ENCODE measurements around the gene RNASE11.
A peak's percentile ranks its signal among the peaks of the same experiment; 100 is the strongest.

Gene RNASE11

GRCh38 chr14:20631023-20631879 is 43.5 kb upstream of the RNASE11 start:
- Histone ChIP-seq H3K4me2 (ENCODE audit: low read length) (peak overlapping the region; percentile 67), H3K4me1 (peaks cover 2% of the 10 kb centered on the region), H3K4me3 (ENCODE audit: low read depth, low read length) (peak overlapping the region; percentile 51), H3K36me3 (ENCODE audit: control insufficient read depth, insufficient read depth, low read length) (no peaks in the 10 kb centered on the region), H3K9ac (no peak overlapping the region), H3K9me3 (ENCODE audit: control insufficient read depth, low read length) (no peaks in the 10 kb centered on the region), H3K27me3 (ENCODE audit: control insufficient read depth, insufficient read depth, low read length) (no peaks in the 10 kb centered on the region), H3K79me2 (no peaks in the 10 kb centered on the region), H3K27ac (peak overlapping the region; percentile 21), H2AFZ (peak overlapping the region; percentile 64)
- TF ChIP-seq, protein P1, sequence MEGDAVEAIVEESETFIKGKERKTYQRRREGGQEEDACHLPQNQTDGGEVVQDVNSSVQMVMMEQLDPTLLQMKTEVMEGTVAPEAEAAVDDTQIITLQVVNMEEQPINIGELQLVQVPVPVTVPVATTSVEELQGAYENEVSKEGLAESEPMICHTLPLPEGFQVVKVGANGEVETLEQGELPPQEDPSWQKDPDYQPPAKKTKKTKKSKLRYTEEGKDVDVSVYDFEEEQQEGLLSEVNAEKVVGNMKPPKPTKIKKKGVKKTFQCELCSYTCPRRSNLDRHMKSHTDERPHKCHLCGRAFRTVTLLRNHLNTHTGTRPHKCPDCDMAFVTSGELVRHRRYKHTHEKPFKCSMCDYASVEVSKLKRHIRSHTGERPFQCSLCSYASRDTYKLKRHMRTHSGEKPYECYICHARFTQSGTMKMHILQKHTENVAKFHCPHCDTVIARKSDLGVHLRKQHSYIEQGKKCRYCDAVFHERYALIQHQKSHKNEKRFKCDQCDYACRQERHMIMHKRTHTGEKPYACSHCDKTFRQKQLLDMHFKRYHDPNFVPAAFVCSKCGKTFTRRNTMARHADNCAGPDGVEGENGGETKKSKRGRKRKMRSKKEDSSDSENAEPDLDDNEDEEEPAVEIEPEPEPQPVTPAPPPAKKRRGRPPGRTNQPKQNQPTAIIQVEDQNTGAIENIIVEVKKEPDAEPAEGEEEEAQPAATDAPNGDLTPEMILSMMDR (IDR thresholded peaks at IDR 0.05): no peak

GRCh38 chr14:20630340-20631022 is 42.7 kb upstream of the RNASE11 start:
- Histone ChIP-seq H3K4me3 (ENCODE audit: low read depth, low read length) (peak overlapping the region; percentile 51), H3K27me3 (ENCODE audit: control insufficient read depth, insufficient read depth, low read length) (no peaks in the 10 kb centered on the region), H3K9ac (no peak overlapping the region)

GRCh38 chr14:20628063-20628854 is 40.5 kb upstream of the RNASE11 start:
- Histone ChIP-seq H3K27me3 (ENCODE audit: control insufficient read depth, insufficient read depth, low read length) (no peaks in the 10 kb centered on the region), H3K27ac (no peak overlapping the region), H3K4me3 (ENCODE audit: low read depth, low read length) (no peak overlapping the region), H3K36me3 (ENCODE audit: control insufficient read depth, insufficient read depth, low read length) (no peaks in the 10 kb centered on the region), H2AFZ (no peak overlapping the region), H3K4me2 (ENCODE audit: low read length) (no peak overlapping the region), H3K9ac (no peak overlapping the region), H3K79me2 (no peaks in the 10 kb centered on the region), H3K4me1 (peaks cover 2% of the 10 kb centered on the region), H3K9me3 (ENCODE audit: control insufficient read depth, low read length) (no peaks in the 10 kb centered on the region)
- TF ChIP-seq, protein P1 (IDR thresholded peaks at IDR 0.05): no peak

More at GRCh38 chr14:20630340-20631022, 42.7 kb upstream of the RNASE11 start:
- H2AFZ ChIP-seq: peak overlapping the region; percentile 36
- no peaks in the 10 kb centered on the region for H3K9me3 ChIP-seq (ENCODE audit: control insufficient read depth, low read length)
- peaks cover 2% of the 10 kb centered on the region for H3K4me1 ChIP-seq
- no peaks in the 10 kb centered on the region for H3K79me2 ChIP-seq
- peak overlapping the region; percentile 21 for H3K27ac ChIP-seq
- H3K36me3 ChIP-seq (ENCODE audit: control insufficient read depth, insufficient read depth, low read length): no peaks in the 10 kb centered on the region
- TF ChIP-seq, protein P1 (IDR thresholded peaks at IDR 0.05): no peak
- H3K4me2 ChIP-seq (ENCODE audit: low read length): peak overlapping the region; percentile 67

DNA sequence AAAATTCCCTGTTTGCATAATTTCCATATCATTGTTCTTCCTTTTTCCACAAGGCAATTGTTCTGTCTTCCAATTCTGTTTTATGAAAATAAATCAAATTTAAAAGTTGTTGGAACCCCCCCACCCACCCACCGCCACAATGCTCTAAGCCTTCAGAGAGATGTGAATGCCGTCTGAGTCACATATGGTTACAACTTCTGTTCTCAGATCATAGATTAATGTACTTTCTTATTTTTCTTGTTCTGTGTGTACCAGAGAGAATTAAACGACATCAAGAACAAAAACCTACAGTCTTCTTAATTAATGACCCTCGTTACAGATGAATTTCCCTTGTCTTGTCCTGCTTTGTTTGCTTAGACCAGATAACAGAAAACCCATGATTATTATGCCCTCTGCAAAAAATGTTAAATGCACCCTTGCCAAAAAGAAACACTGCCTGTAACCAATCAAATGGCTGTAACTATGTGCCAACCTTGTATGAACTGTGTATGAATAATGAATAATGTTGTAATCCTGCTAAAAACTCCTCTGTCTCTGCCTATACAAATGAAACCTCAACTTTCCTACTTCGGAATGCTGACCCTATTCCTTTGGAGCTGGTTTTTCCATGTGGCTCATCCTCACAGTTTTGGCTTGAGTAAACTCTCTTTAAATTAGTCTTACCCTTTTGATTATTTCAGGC is 39.7 kb upstream of the RNASE11 start:
- no peaks in the 10 kb centered on the region for H3K79me2 ChIP-seq
- H3K4me3 ChIP-seq (ENCODE audit: low read depth, low read length): no peak overlapping the region
- H3K27ac ChIP-seq: no peak overlapping the region
- no peak overlapping the region for H3K9ac ChIP-seq
- H3K4me2 ChIP-seq (ENCODE audit: low read length): no peak overlapping the region
- no peaks in the 10 kb centered on the region for H3K9me3 ChIP-seq (ENCODE audit: control insufficient read depth, low read length)
- H3K36me3 ChIP-seq (ENCODE audit: control insufficient read depth, insufficient read depth, low read length): no peaks in the 10 kb centered on the region
- H3K27me3 ChIP-seq (ENCODE audit: control insufficient read depth, insufficient read depth, low read length): no peaks in the 10 kb centered on the region
- no peaks in the 10 kb centered on the region for H3K4me1 ChIP-seq
- no peak overlapping the region for H2AFZ ChIP-seq
- TF ChIP-seq, protein P1 (IDR thresholded peaks at IDR 0.05): no peak
